K562 (cell line): ENCODE data around the gene CST7.

ENCODE experiments used
- POLR2AphosphoS5 ChIP-seq: IDR thresholded peaks from 2 replicates; pipeline ENCODE4 v1.6.1; 2011; ENCODE audit warnings: mild to moderate bottlenecking, low read depth, low read length, moderate library complexity; ENCODE audit not compliant: control insufficient read depth, insufficient read depth
- POU5F1 ChIP-seq: fragments of 150-350 bp; IDR thresholded peaks from 2 replicates; pipeline ENCODE4 v1.6.1; 2014; ENCODE audit warnings: borderline replicate concordance, low read length, low read depth, mild to moderate bottlenecking; ENCODE audit not compliant: partially characterized antibody
- SP1 ChIP-seq: sonication (generic); formaldehyde crosslinking; IDR thresholded peaks from 2 replicates; pipeline ENCODE4 v1.8.1; 2022; ENCODE audit warnings: mild to moderate bottlenecking, missing genetic modification reagents
- TF ChIP-seq, protein P1 (sequence below): sonication (generic); formaldehyde crosslinking; IDR thresholded peaks from 2 replicates; pipeline ENCODE4 v1.8.1; 2022; ENCODE audit warnings: missing genetic modification reagents

- TF ChIP-seq, protein P1, sequence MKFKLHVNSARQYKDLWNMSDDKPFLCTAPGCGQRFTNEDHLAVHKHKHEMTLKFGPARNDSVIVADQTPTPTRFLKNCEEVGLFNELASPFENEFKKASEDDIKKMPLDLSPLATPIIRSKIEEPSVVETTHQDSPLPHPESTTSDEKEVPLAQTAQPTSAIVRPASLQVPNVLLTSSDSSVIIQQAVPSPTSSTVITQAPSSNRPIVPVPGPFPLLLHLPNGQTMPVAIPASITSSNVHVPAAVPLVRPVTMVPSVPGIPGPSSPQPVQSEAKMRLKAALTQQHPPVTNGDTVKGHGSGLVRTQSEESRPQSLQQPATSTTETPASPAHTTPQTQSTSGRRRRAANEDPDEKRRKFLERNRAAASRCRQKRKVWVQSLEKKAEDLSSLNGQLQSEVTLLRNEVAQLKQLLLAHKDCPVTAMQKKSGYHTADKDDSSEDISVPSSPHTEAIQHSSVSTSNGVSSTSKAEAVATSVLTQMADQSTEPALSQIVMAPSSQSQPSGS (CRISPR knock-in tag) = no peak
- TF ChIP-seq POLR2AphosphoS5 (no peak), SP1 (no peak), POU5F1 (no peak)
Measured at GRCh38 chr20:24917056-24917455, 32.0 kb upstream of the CST7 start.
